Smooth muscle cell (in vitro differentiated cells): ENCODE results near the gene MORN5. TPM values are rescaled to one million over a fixed set of nuclear protein-coding genes. Genes with fewer than 3 reads are reported as not detected.
A peak's percentile ranks its signal among the peaks of the same experiment; 100 is the strongest.

Source experiments
- DNase-seq: peaks from one replicate; lab custom pipeline; 2025; ENCODE audit not compliant: unreplicated experiment; lab: John Stamatoyannopoulos, UW
- H2AFZ ChIP-seq: fragments of 200-600 bp; sonication (generic); 2 replicates; pipeline ENCODE4 v1.6.0; 2016; ENCODE audit warnings: antibody characterized with exemption, low read depth, mild to moderate bottlenecking
- H3F3A ChIP-seq: fragments of 200-600 bp; sonication (generic); 2 replicates; pipeline ENCODE4 v1.6.0; 2017; ENCODE audit warnings: antibody characterized with exemption, low read depth
- H3K27ac ChIP-seq: fragments of 200-600 bp; sonication (generic); 2 replicates; pipeline ENCODE4 v1.5.1; 2016; ENCODE audit warnings: low read depth, mild to moderate bottlenecking
- H3K27me3 ChIP-seq: fragments of 200-600 bp; sonication (generic); 2 replicates; pipeline ENCODE4 v1.6.1; 2016; ENCODE audit warnings: low read depth, mild to moderate bottlenecking
- H3K36me3 ChIP-seq: fragments of 200-600 bp; sonication (generic); 2 replicates; pipeline ENCODE4 v1.5.1; 2016; ENCODE audit warnings: low read depth
- H3K4me1 ChIP-seq: fragments of 200-600 bp; sonication (generic); 2 replicates; pipeline ENCODE4 v1.5.1; 2016; ENCODE audit warnings: low read depth
- H3K4me2 ChIP-seq: fragments of 200-600 bp; sonication (generic); 2 replicates; pipeline ENCODE4 v1.6.0; 2016; ENCODE audit warnings: mild to moderate bottlenecking
- H3K4me3 ChIP-seq: fragments of 200-600 bp; sonication (generic); 2 replicates; pipeline ENCODE4 v1.5.1; 2016; ENCODE audit warnings: mild to moderate bottlenecking
- H3K79me2 ChIP-seq: fragments of 200-600 bp; sonication (generic); 2 replicates; pipeline ENCODE4 v1.6.0; 2016; ENCODE audit warnings: low read depth, mild to moderate bottlenecking
- H3K9ac ChIP-seq: fragments of 200-600 bp; sonication (generic); 2 replicates; pipeline ENCODE4 v1.6.0; 2016; ENCODE audit warnings: low read depth
- H3K9me3 ChIP-seq: fragments of 200-600 bp; sonication (generic); replicated peaks from 2 replicates; pipeline ENCODE4 v1.5.1; 2016; ENCODE audit warnings: low read depth
- H4K20me1 ChIP-seq: fragments of 200-600 bp; sonication (generic); 2 replicates; pipeline ENCODE4 v1.6.0; 2016; ENCODE audit warnings: low read depth
- WGBS: methylation state at CpG from one replicate; pipeline ENCODE4 v1.1.7; 2016; ENCODE audit warnings: low lambda C conversion rate; 5-methylcytosine and 5-hydroxymethylcytosine counted together
- polyA plus RNA-seq: library from polyadenylated mRNA; unstranded; fragments of >200 nt; fragmentation: Nextera tagmentation; extraction: Ambion mirVana; gene quantifications from 2 replicates; pipeline ENCODE4 v1.2.1, GENCODE V29; 2016
- total RNA-seq: library from RNA; depleted of rRNA; stranded (reverse); fragments of >200 nt; gene quantifications from 2 replicates; pipeline ENCODE4 v1.2.3, GENCODE V29; 2014
- TF ChIP-seq, protein P1 (sequence below): fragments of 200-600 bp; sonication (generic); IDR thresholded peaks from 2 replicates; pipeline ENCODE4 v1.5.1; 2017; ENCODE audit warnings: borderline replicate concordance, mild to moderate bottlenecking, antibody characterized with exemption; ENCODE audit not compliant: insufficient read depth, poor library complexity, severe bottlenecking

MORN5 gene
- total and polyA plus RNA-seq, 2 experiments from 2014 or later = not detected

DNA sequence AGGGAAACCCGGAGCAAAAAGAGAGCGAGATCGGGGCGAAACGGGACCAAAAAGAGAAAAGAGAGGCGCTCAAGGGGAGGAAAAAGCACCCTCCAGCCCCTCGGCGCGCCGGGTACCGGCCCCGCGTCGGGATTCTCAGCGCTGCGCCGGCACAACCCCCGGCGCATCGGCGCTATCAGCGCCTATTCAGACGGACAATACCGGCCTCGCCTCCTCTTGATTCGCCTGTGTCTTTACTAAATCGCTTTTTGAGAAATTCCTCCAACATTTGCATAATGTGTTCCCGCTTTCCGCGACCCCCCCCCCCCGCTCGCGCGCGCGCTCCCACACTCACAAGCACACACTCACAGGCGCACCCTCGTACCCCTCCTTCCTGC is 68.5 kb downstream of the MORN5 start:
- Histone ChIP-seq H3K4me3 (peak overlapping the region; percentile 48), H3K27me3 (peaks cover 97% of the 10 kb centered on the region), H2AFZ (no peak overlapping the region), H3K9ac (no peak overlapping the region), H3K27ac (no peak overlapping the region), H3F3A (no peaks in the 10 kb centered on the region), H4K20me1 (no peaks in the 10 kb centered on the region), H3K79me2 (no peaks in the 10 kb centered on the region), H3K4me2 (peak overlapping the region; percentile 94), H3K36me3 (no peaks in the 10 kb centered on the region), H3K9me3 (no peaks in the 10 kb centered on the region), H3K4me1 (peaks cover 11% of the 10 kb centered on the region)
- no peak for DNase-seq
- WGBS = 2% methylated on average over 34 of the region's 38 CpGs
- TF ChIP-seq, protein P1, sequence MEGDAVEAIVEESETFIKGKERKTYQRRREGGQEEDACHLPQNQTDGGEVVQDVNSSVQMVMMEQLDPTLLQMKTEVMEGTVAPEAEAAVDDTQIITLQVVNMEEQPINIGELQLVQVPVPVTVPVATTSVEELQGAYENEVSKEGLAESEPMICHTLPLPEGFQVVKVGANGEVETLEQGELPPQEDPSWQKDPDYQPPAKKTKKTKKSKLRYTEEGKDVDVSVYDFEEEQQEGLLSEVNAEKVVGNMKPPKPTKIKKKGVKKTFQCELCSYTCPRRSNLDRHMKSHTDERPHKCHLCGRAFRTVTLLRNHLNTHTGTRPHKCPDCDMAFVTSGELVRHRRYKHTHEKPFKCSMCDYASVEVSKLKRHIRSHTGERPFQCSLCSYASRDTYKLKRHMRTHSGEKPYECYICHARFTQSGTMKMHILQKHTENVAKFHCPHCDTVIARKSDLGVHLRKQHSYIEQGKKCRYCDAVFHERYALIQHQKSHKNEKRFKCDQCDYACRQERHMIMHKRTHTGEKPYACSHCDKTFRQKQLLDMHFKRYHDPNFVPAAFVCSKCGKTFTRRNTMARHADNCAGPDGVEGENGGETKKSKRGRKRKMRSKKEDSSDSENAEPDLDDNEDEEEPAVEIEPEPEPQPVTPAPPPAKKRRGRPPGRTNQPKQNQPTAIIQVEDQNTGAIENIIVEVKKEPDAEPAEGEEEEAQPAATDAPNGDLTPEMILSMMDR = no peak

DNA sequence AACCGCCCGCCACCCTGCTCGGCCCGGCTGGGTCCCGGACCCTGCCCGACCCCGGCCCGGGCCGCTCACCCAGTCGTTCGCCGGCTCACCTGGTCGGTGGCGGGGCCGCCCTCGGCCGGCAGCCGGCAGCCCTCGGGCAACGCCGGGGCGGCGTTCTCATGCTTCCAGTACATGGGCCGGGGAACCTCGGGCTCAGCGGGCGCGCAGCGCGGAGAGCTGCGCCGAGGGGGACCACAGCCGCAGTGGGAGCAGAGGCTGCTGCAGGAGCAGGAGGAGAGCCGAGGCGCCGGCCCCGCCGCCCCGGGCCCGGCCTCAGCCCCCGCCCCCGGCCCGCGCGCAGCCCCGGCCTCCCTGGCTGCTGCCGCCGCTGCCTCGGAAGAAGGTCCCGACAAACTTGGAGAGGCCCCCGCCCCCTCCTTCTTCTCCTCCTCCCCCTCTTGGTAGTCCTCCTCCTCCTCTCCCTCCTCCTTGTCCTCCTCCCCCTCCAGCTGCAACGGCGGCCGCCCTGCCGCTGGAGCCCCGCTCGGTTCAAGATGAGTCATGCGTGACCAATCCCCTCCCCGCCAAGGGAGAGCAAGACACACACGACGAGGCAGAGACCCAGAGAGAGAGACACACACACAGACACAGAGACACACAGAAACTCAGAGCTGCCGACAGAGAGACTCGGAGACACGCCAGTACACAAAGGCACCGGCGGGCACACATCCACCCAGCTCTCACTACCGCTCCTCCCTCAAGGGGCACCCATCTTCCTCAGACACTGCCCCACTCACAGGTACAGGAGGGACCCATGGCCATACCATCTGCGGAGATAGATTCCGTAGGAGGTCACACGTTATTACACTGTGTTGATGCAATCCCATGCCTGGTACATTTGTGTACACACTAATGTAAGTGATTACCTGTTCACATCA is 69.1 kb downstream of the MORN5 start, which contains the start of gene LHX6:
Gene LHX6, minus strand, starts transcription at position 390 of the 917 bp plus-strand sequence. Its CDS starts 217 bp downstream, at position 173.
- H3K4me2 ChIP-seq = peak within 1 kb of the TSS; percentile 94
- no peaks in the 10 kb centered on the region for H4K20me1 ChIP-seq
- no peak within 1 kb of the TSS for H3K27ac ChIP-seq
- no peaks in the 10 kb centered on the region for H3K36me3 ChIP-seq
- no peaks in the 10 kb centered on the region for H3K79me2 ChIP-seq
- WGBS = 5% methylated on average over 39 of the region's 70 CpGs
- H3K4me1 ChIP-seq = peaks cover 11% of the 10 kb centered on the region
- H3K9ac ChIP-seq = no peak within 1 kb of the TSS
- DNase-seq = peak; percentile 24
- H2AFZ ChIP-seq = no peak within 1 kb of the TSS
- peak within 1 kb of the TSS; percentile 48 for H3K4me3 ChIP-seq
- H3F3A ChIP-seq = no peaks in the 10 kb centered on the region
- H3K27me3 ChIP-seq = peaks cover 94% of the 10 kb centered on the region
- H3K9me3 ChIP-seq = no peaks in the 10 kb centered on the region
- TF ChIP-seq, protein P1 = no peak

DNA sequence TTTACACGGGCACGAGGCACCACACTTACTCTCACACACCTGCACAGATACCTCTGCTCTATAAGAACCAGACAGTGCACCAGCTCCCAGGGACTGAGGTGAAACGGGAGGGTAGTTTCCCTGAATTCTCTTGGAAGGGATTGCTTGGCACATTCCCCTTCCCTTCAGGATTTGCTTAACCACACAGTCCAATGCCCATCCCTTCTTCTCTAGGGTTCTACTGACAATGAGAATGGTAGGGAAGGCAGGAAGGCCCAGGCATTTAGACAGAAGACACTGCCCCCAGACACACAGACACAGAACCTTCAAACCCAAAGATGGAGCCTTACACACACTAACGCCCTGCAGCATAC is 69.8 kb downstream of the MORN5 start:
- Histone ChIP-seq H3K27me3 (peaks cover 94% of the 10 kb centered on the region), H3K9ac (no peak overlapping the region)

More for the DNA sequence above, 69.8 kb downstream of the MORN5 start:
- Histone ChIP-seq H3K79me2 (no peaks in the 10 kb centered on the region), H3F3A (no peaks in the 10 kb centered on the region), H3K9me3 (no peaks in the 10 kb centered on the region), H3K4me2 (peak overlapping the region; percentile 94), H2AFZ (no peak overlapping the region), H3K4me3 (no peak overlapping the region), H4K20me1 (no peaks in the 10 kb centered on the region), H3K4me1 (peaks cover 11% of the 10 kb centered on the region), H3K27ac (no peak overlapping the region), H3K36me3 (no peaks in the 10 kb centered on the region)
- TF ChIP-seq, protein P1 = no peak
- DNase-seq = no peak
- 59% methylated on average over 4 of the region's 4 CpGs for WGBS
